ENCODE results near the gene ZNF423.

The ZNF423 gene

GRCh38 chr16:49846800-49847199 lies 9.1 kb downstream of the ZNF423 start:
- no peak overlapping the region for H3K4me3 ChIP-seq (ENCODE audit: low read depth, low read length)
- DNase-seq (ENCODE audit: low read depth, low spot score), result no peak
- TF ChIP-seq, protein P1, sequence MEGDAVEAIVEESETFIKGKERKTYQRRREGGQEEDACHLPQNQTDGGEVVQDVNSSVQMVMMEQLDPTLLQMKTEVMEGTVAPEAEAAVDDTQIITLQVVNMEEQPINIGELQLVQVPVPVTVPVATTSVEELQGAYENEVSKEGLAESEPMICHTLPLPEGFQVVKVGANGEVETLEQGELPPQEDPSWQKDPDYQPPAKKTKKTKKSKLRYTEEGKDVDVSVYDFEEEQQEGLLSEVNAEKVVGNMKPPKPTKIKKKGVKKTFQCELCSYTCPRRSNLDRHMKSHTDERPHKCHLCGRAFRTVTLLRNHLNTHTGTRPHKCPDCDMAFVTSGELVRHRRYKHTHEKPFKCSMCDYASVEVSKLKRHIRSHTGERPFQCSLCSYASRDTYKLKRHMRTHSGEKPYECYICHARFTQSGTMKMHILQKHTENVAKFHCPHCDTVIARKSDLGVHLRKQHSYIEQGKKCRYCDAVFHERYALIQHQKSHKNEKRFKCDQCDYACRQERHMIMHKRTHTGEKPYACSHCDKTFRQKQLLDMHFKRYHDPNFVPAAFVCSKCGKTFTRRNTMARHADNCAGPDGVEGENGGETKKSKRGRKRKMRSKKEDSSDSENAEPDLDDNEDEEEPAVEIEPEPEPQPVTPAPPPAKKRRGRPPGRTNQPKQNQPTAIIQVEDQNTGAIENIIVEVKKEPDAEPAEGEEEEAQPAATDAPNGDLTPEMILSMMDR (IDR thresholded peaks at IDR 0.05; ENCODE audit: insufficient read depth, low read length, missing control alignments), result no peak
- CTCF ChIA-PET, result interaction anchor here (1.5 kb wide), 1 partner anchor 12 kb away, joined by 6 read pairs; no protein-coding TSS in a partner anchor
- POLR2A ChIA-PET, result no interaction called here

DNA sequence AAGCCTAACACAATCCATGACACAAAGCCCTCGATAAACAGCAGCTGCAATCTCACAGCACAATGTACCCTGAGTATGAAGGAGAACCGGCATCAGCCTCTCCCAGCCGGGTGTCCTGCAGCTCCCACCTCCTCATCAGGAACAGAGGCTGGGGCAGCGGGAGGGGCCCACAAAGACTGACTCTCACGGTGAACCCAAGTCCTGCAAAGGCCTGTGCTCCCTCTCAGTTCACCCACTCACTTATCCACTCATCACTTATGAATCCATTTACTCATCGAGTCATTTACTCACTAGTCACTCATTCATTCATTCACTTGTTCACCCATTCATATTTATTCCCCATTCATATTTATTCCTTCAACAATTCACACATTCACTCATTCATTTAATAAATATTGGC lies 11.6 kb downstream of the ZNF423 start:
- CTCF ChIA-PET, result interaction anchor here (0.6 to 1.2 kb wide), 2 partner anchors 10 to 277 kb away, joined by 3 read pairs; no protein-coding TSS in a partner anchor
- H3K4me3 ChIP-seq (ENCODE audit: low read depth, low read length), result no peak overlapping the region
- no peak for DNase-seq (ENCODE audit: low read depth, low spot score)
- POLR2A ChIA-PET, result no interaction called here
- TF ChIP-seq, protein P1 (IDR thresholded peaks at IDR 0.05; ENCODE audit: insufficient read depth, low read length, missing control alignments), result no peak

DNA sequence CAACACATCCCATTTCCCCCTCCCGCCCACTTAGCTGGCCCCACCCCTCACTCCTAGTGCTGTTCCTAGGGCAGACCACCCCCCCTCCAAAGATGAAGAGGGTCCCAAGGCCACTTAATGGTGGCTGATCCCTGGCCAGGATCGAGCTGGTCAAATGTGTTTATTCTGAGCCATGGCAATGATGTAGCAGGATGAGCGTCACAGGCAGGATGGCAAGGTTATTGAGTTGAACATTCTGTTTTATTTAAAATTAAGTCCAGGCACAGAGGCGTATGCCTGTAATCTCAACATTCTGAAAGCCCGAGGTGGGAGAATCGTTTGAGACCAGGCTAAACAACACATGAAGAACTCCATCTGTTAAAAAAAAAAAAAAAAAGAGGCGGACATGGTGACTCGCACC lies 12.2 kb downstream of the ZNF423 start:
- POLR2A ChIA-PET, result no interaction called here
- CTCF ChIA-PET, result interaction anchor here (0.6 to 1.2 kb wide), 2 partner anchors 10 to 277 kb away, joined by 3 read pairs; no protein-coding TSS in a partner anchor

GRCh38 chr16:49842972-49843371 lies 12.9 kb downstream of the ZNF423 start:
- TF ChIP-seq, protein P1 (IDR thresholded peaks at IDR 0.05; ENCODE audit: insufficient read depth, low read length, missing control alignments), result no peak
- DNase-seq (ENCODE audit: low read depth, low spot score), result no peak
- ChIA-PET POLR2A (no interaction called here), CTCF (no interaction called here)
- no peak overlapping the region for H3K4me3 ChIP-seq (ENCODE audit: low read depth, low read length)

More for the DNA sequence above, 12.2 kb downstream of the ZNF423 start:
- TF ChIP-seq, protein P1 (IDR thresholded peaks at IDR 0.05; ENCODE audit: insufficient read depth, low read length, missing control alignments), result no peak
- H3K4me3 ChIP-seq (ENCODE audit: low read depth, low read length), result no peak overlapping the region
- DNase-seq (ENCODE audit: low read depth, low spot score), result no peak

DNA sequence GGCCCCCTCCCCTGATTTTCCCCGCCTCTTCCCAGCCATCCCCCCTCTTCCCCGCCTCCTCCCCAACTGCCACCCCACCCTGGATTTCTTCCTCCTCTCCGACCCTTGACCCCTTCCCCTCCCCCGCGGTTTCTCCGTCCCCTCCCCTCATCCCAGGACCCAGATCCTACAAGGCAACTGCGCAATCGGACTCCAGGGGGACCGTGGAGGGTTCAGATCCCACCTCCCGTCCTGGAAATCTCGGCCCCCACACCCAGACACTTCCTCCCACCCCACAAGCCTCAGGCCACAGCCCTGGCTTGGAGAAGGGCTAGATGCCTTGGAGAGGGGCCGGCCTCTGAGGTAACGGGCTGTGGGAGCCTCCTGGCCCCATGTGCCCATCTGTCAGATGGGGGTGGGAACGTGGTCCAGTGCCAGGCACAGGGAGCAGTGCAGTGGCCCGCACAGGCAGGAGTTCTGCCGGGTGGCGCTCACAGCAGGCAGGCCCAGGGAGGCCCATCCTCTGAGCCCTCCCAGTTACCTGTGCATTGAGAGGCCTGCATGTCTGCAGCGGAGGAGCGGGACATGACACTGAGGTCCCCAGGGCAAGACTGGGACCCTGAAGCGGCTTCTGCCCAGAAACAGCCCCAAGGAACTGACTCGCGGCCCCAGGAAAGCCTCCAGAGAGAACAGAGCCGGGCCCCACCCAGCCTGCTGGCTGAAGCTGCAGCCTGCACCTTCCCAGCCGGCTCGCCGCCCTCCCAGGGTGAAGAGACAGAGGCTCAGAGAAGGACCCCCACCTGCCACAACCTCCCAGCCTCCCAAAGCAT lies 16.7 kb downstream of the ZNF423 start:
- DNase-seq (ENCODE audit: low read depth, low spot score), result no peak
- CTCF ChIA-PET, result no interaction called here
- POLR2A ChIA-PET, result no interaction called here
- TF ChIP-seq, protein P1 (IDR thresholded peaks at IDR 0.05; ENCODE audit: insufficient read depth, low read length, missing control alignments), result no peak
- H3K4me3 ChIP-seq (ENCODE audit: low read depth, low read length), result no peak overlapping the region

GRCh38 chr16:49838441-49839016 lies 17.4 kb downstream of the ZNF423 start:
- POLR2A ChIA-PET, result no interaction called here
- H3K4me3 ChIP-seq (ENCODE audit: low read depth, low read length), result no peak overlapping the region
- TF ChIP-seq, protein P1 (IDR thresholded peaks at IDR 0.05; ENCODE audit: insufficient read depth, low read length, missing control alignments), result no peak
- no peak for DNase-seq (ENCODE audit: low read depth, low spot score)
- CTCF ChIA-PET, result no interaction called here

Data from AG04449 (cell line).